Measurements from ENCODE around the gene COL23A1. TPM values are rescaled to one million over a fixed set of nuclear protein-coding genes. Genes with fewer than 3 reads are reported as not detected.
A peak's percentile ranks its signal among the peaks of the same experiment; 100 is the strongest.
"Not testable (repeated sequence)": the region's sequence is repeated elsewhere in the genome, so short reads cannot be mapped to it uniquely, and the experiment has no call there.

Gene COL23A1
- total RNA-seq, 1 donor from 2014 or later: 75.2 TPM

DNA sequence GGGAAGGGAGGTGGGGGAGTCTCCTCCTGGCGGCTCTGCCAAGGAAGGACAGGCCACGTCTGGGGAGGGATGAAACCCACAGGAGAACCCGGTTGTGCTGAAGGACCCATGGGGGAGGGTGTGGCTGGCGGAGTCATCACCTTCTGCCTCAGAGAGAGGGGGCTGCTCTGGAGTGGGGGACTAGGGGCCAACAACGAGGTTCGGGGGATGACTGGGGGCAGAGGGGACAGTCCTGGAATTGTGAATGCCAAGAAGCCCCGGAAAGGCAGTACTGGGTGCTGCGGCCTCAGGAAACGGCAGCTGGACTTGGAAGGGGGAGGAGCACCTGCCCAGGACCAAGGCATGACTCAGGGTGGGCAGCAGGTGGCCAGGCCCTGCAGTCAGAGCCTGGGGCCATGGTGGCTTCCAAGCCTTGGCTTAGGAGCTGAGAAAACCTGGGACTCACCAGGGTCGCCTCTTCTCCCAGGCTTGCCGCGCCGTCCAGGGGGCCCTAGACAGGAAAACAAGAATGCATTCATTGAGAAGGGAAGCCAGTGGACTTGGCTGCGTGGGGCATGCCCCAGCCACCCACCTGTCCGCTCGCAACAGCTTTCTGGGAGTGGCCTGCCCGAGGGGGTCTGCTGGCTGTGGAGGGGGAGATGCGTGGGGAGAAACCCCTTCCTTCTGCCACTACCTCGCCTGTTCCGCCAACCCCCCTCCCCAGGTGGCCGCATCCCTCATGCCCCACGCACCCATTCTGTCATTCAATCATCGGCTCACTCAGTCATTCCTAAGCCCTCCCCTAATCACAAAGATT lies 283.6 kb downstream of the COL23A1 start:
- no peak for DNase-seq (ENCODE audit: low spot score)
- Mint-ChIP-seq H3K9me3 (ENCODE audit: unreplicated experiment) (no peaks in the 10 kb centered on the region), H3K27me3 (ENCODE audit: unreplicated experiment) (peaks cover 12% of the 10 kb centered on the region), H3K27ac (ENCODE audit: unreplicated experiment) (no peak overlapping the region), H3K4me3 (ENCODE audit: unreplicated experiment) (no peak overlapping the region), H3K4me1 (ENCODE audit: unreplicated experiment) (peaks cover 13% of the 10 kb centered on the region), H3K36me3 (ENCODE audit: low read depth, unreplicated experiment) (peaks cover 14% of the 10 kb centered on the region)
- no peak for TF ChIP-seq CTCF (IDR thresholded peaks at IDR 0.05; ENCODE audit: unreplicated experiment)

- H3K27ac Mint-ChIP-seq (ENCODE audit: unreplicated experiment): peak overlapping the region; percentile 3
- no peak for DNase-seq (ENCODE audit: low spot score)
- H3K27me3 Mint-ChIP-seq (ENCODE audit: unreplicated experiment): peaks cover 8% of the 10 kb centered on the region
- no peaks in the 10 kb centered on the region for H3K9me3 Mint-ChIP-seq (ENCODE audit: unreplicated experiment)
- H3K36me3 Mint-ChIP-seq (ENCODE audit: low read depth, unreplicated experiment): peaks cover 14% of the 10 kb centered on the region
- no peak for TF ChIP-seq CTCF (IDR thresholded peaks at IDR 0.05; ENCODE audit: unreplicated experiment)
- H3K4me3 Mint-ChIP-seq (ENCODE audit: unreplicated experiment): no peak overlapping the region
- H3K4me1 Mint-ChIP-seq (ENCODE audit: unreplicated experiment): peaks cover 13% of the 10 kb centered on the region
These were observed 284.4 kb downstream of the COL23A1 start for GRCh38 chr5:178305801-178306200.

DNA sequence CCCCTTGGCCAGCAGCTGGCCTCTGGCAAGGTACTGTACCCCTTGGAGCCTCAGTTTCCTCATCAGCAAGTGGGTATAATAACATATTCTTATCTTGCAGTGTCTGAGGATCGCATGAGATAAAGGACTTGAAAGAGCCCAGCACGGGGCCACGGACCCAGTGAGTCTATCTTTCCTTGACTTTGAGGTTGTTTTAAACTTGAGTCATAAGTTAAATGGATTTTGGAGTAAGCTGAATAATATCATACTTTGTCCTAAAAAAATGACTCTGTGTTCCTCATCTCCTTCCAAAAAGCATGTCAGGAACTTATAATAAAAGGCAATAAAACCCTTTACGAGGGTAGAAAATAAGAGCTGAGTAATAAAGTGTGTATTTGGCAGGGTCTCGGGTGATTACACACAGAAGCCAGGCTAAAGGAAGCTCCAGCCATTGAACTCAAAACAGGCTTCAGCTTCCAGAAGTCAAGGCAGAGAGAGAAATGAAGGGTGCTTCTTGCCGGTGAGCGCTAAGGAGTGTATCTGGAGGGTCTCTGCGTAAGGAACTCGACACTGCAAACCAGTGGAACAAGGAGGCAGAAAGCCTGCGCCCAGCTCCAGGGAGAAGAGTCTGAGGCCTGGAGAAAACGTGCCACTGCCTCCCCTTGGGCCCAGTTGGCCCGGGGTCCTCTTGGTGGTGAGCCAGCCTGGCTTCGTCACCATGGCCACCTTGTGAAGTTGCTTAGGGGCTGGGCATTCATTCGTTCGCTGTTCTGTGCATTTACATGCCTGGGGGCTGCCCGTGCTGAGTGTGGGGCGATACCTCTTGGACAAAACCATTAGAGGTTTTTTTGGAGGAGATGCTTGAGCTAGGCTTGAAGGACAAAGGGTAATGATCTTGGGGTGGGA lies 285.2 kb downstream of the COL23A1 start:
- Mint-ChIP-seq H3K27ac (ENCODE audit: unreplicated experiment) (no peak overlapping the region), H3K4me1 (ENCODE audit: unreplicated experiment) (peaks cover 13% of the 10 kb centered on the region), H3K9me3 (ENCODE audit: unreplicated experiment) (no peaks in the 10 kb centered on the region), H3K27me3 (ENCODE audit: unreplicated experiment) (peaks cover 8% of the 10 kb centered on the region), H3K36me3 (ENCODE audit: low read depth, unreplicated experiment) (peaks cover 14% of the 10 kb centered on the region), H3K4me3 (ENCODE audit: unreplicated experiment) (no peak overlapping the region)
- TF ChIP-seq CTCF (IDR thresholded peaks at IDR 0.05; ENCODE audit: unreplicated experiment): no peak
- no peak for DNase-seq (ENCODE audit: low spot score)

GRCh38 chr5:178304016-178304415 lies 286.2 kb downstream of the COL23A1 start:
- H3K27me3 Mint-ChIP-seq (ENCODE audit: unreplicated experiment): peaks cover 8% of the 10 kb centered on the region
- no peak overlapping the region for H3K27ac Mint-ChIP-seq (ENCODE audit: unreplicated experiment)
- DNase-seq (ENCODE audit: low spot score): no peak
- H3K9me3 Mint-ChIP-seq (ENCODE audit: unreplicated experiment): no peaks in the 10 kb centered on the region
- TF ChIP-seq CTCF (IDR thresholded peaks at IDR 0.05; ENCODE audit: unreplicated experiment): no peak
- peaks cover 11% of the 10 kb centered on the region for H3K4me1 Mint-ChIP-seq (ENCODE audit: unreplicated experiment)
- peaks cover 14% of the 10 kb centered on the region for H3K36me3 Mint-ChIP-seq (ENCODE audit: low read depth, unreplicated experiment)
- H3K4me3 Mint-ChIP-seq (ENCODE audit: unreplicated experiment): no peak overlapping the region

- not testable (repeated sequence) for DNase-seq (ENCODE audit: low spot score); H3K9me3 Mint-ChIP-seq (ENCODE audit: unreplicated experiment); H3K27ac Mint-ChIP-seq (ENCODE audit: unreplicated experiment); H3K4me3 Mint-ChIP-seq (ENCODE audit: unreplicated experiment); H3K27me3 Mint-ChIP-seq (ENCODE audit: unreplicated experiment); H3K4me1 Mint-ChIP-seq (ENCODE audit: unreplicated experiment)
- H3K36me3 Mint-ChIP-seq (ENCODE audit: low read depth, unreplicated experiment): peaks cover 21% of the 10 kb centered on the region
These were observed 287.9 kb downstream of the COL23A1 start for GRCh38 chr5:178302321-178302720.
